Lower leg skin (tissue), 4 donors: ENCODE data around the gene LMF2. TPM values are rescaled to one million over a fixed set of nuclear protein-coding genes. Genes with fewer than 3 reads are reported as not detected.

ENCODE experiments used
- DNase-seq, 2 donors: peaks; one replicate each; pipeline ENCODE4 v3.0.0-alpha.2; 2019; ENCODE audit warnings: low spot score in 2 of 2
- H3K4me3 ChIP-seq: fragments of 200-600 bp; sonication (generic); 2 replicates; pipeline ENCODE4 v1.5.1; 2017; ENCODE audit warnings: mild to moderate bottlenecking, low read depth; ENCODE audit not compliant: poor library complexity, severe bottlenecking
- POLR2A ChIP-seq, 2 donors: fragments of 450-650 bp; IDR thresholded peaks; one replicate each; pipeline ENCODE4 v1.6.1; 2016 to 2017; ENCODE audit warnings: antibody characterized with exemption in 2 of 2, mild to moderate bottlenecking in 1 of 2, moderate library complexity in 1 of 2
- WGBS, 2 donors: methylation state at CpG; one replicate each; pipeline ENCODE4 v1.1.5; 2018; 5-methylcytosine and 5-hydroxymethylcytosine counted together
- intact Hi-C: fragments of 100-400 bp; cut with DNase I; formaldehyde crosslinking; loops from one replicate; pipeline ENCODE4 v1.15.0; 2023; ENCODE audit warnings: low total_unique reads
- total RNA-seq, 4 donors: library from RNA; depleted of rRNA; stranded (reverse); fragments of >200 nt; gene quantifications; one replicate each; pipeline ENCODE4 v1.1.0, GENCODE V29; 2016
- TF ChIP-seq, protein P1 (sequence below), 3 donors: fragments of 450-650 bp; IDR thresholded peaks; one replicate each; pipeline ENCODE4 v1.5.1; 2016; ENCODE audit warnings: antibody characterized with exemption in 3 of 3, mild to moderate bottlenecking in 3 of 3, moderate library complexity in 2 of 3

LMF2 gene
- total RNA-seq, 4 donors from 2014 or later = 34.8 to 47.2 (median 38.8) TPM

DNA sequence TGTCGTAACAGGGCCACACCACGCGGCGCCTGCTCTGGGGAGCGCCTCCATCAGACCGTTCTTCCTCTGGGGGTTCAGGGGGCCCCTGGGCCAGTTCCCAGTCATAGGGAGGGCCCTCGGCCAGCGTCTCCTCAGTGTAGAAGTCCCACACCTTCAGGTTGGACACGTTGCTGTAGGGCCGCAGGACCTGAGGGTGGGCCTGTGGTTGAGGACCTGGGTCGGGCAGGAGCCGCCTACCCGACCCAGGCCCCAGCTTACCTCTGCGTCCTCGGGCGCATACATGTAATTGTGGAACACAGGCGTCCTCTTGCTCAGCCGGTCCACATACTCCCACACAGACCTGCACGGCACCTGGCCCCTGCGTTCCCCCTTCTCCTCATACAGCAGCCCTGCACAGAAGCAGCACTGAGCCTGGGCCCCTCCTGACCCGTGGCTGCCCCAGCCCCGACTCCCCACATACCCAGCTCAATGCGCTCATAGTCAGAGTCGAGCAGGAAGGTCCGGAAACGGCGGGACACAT, 52.9 kb downstream of the LMF2 start:
- no peak overlapping the region for H3K4me3 ChIP-seq
- no peak for TF ChIP-seq POLR2A (IDR thresholded peaks at IDR 0.05)
- TF ChIP-seq, protein P1, sequence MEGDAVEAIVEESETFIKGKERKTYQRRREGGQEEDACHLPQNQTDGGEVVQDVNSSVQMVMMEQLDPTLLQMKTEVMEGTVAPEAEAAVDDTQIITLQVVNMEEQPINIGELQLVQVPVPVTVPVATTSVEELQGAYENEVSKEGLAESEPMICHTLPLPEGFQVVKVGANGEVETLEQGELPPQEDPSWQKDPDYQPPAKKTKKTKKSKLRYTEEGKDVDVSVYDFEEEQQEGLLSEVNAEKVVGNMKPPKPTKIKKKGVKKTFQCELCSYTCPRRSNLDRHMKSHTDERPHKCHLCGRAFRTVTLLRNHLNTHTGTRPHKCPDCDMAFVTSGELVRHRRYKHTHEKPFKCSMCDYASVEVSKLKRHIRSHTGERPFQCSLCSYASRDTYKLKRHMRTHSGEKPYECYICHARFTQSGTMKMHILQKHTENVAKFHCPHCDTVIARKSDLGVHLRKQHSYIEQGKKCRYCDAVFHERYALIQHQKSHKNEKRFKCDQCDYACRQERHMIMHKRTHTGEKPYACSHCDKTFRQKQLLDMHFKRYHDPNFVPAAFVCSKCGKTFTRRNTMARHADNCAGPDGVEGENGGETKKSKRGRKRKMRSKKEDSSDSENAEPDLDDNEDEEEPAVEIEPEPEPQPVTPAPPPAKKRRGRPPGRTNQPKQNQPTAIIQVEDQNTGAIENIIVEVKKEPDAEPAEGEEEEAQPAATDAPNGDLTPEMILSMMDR (IDR thresholded peaks at IDR 0.05) = no peak
- intact Hi-C loops = no loop called here
- no peak for DNase-seq
- WGBS, 2 donors = 96% methylated on average over 24 to 27 of the region's 27 CpGs

Other genes with a start within 250 kb of the LMF2 start
- 1 to 10 TPM in 3 of 4 donors, under 1 TPM in 1; 0.99 to 3.5 (median 1.8) TPM for gene MAPK12, start 246.0 kb downstream of the LMF2 start, total RNA-seq
- 1 to 10 TPM in 3 of 4 donors, under 1 TPM in 1; 0.65 to 8.1 (median 2.9) TPM for gene MAPK11, start 237.3 kb downstream of the LMF2 start, total RNA-seq
- 100 to 1,000 TPM; 105 to 199 (median 155) TPM for gene PLXNB2, start 200.1 kb downstream of the LMF2 start, total RNA-seq
- gene DENND6B, start 180.7 kb downstream of the LMF2 start, total RNA-seq = 1 to 10 TPM in 3 of 4 donors, under 1 TPM in 1; 0.97 to 8.8 (median 6.5) TPM
- 10 to 100 TPM; 32.0 to 56.3 (median 50.9) TPM for gene PPP6R2, start 164.4 kb downstream of the LMF2 start, total RNA-seq
- gene SBF1, start 32.7 kb downstream of the LMF2 start, total RNA-seq = 100 to 1,000 TPM in 2 of 4 donors, 10 to 100 TPM in 2; 70.8 to 123 (median 87.2) TPM
- gene ADM2, start 26.2 kb downstream of the LMF2 start, total RNA-seq = under 1 TPM in 3 of 4 donors, not detected in 1; 0.19 to 0.56 (median 0.52) TPM
- not detected for gene MIOX, start 20.8 kb downstream of the LMF2 start, total RNA-seq
- 10 to 100 TPM; 40.7 to 54.3 (median 41.5) TPM for gene NCAPH2, start 522 bp upstream of the LMF2 start, total RNA-seq
- gene SCO2, start 17.9 kb upstream of the LMF2 start, total RNA-seq = 1 to 10 TPM; 1.5 to 9.4 (median 4.4) TPM
- gene TYMP, start 22.3 kb upstream of the LMF2 start, total RNA-seq = 10 to 100 TPM; 23.6 to 63.3 (median 33.5) TPM
- gene KLHDC7B, start 38.2 kb upstream of the LMF2 start, total RNA-seq = under 1 TPM in 2 of 4 donors, not detected in 2; 0.07 to 0.10 TPM
- not detected for gene SYCE3, start 55.2 kb upstream of the LMF2 start, total RNA-seq
- 10 to 100 TPM in 1 of 4 donors, 1 to 10 TPM in 3; 4.7 to 12.0 (median 6.8) TPM for gene CPT1B, start 70.7 kb upstream of the LMF2 start, total RNA-seq
- 10 to 100 TPM; 47.0 to 71.3 (median 66.4) TPM for gene CHKB, start 75.1 kb upstream of the LMF2 start, total RNA-seq
- gene MAPK8IP2, start 93.1 kb upstream of the LMF2 start, total RNA-seq = 1 to 10 TPM; 2.1 to 5.4 (median 3.6) TPM
- gene ARSA, start 120.5 kb upstream of the LMF2 start, total RNA-seq = 10 to 100 TPM; 23.3 to 51.8 (median 30.4) TPM
- 1 to 10 TPM; 4.0 to 8.9 (median 6.8) TPM for gene SHANK3, start 165.1 kb upstream of the LMF2 start, total RNA-seq
- under 1 TPM in 2 of 4 donors, not detected in 2; 0.65 to 0.97 TPM for gene ACR, start 230.5 kb upstream of the LMF2 start, total RNA-seq